GM12878 (cell line): ENCODE results near the gene TAF3. TPM values are rescaled to one million over a fixed set of nuclear protein-coding genes. Genes with fewer than 3 reads are reported as not detected.
A peak's percentile ranks its signal among the peaks of the same experiment; 100 is the strongest.

Experiments
- ATF2 ChIP-seq: IDR thresholded peaks from 2 replicates; pipeline ENCODE4 v1.6.1; 2012; ENCODE audit warnings: low read length, inconsistent platforms
- BACH1 ChIP-seq: fragments of 450-650 bp; IDR thresholded peaks from 2 replicates; pipeline ENCODE4 v1.6.1; 2017; ENCODE audit warnings: mild to moderate bottlenecking, borderline replicate concordance
- BHLHE40 ChIP-seq, 2 experiments: fragments of 450-650 bp in 1 of 2; IDR thresholded peaks; 2 replicates each; pipeline ENCODE4 v1.6.1; 2011 to 2017; ENCODE audit warnings: low read depth in 2 of 2, borderline replicate concordance in 1 of 2, improper control_type of control experiment in 1 of 2, low read length in 1 of 2, mild to moderate bottlenecking in 1 of 2
- EGR1 ChIP-seq, 2 experiments: IDR thresholded peaks; 1 replicate in 1 of 2; 2 replicates in 1 of 2; pipeline ENCODE4 v1.6.1; 2011 to 2012; ENCODE audit warnings: low read depth in 2 of 2, low read length in 2 of 2, borderline replicate concordance in 1 of 2, mild to moderate bottlenecking in 1 of 2, moderate library complexity in 1 of 2
- FOXM1 ChIP-seq: IDR thresholded peaks from 2 replicates; pipeline ENCODE4 v1.6.1; 2012; ENCODE audit warnings: low read depth, mild to moderate bottlenecking, inconsistent platforms, low read length, moderate library complexity
- HCFC1 ChIP-seq: fragments of 150-350 bp; IDR thresholded peaks from 2 replicates; pipeline ENCODE4 v1.6.1; 2014; ENCODE audit warnings: low read length
- IKZF1 ChIP-seq: fragments of 450-650 bp; conservative IDR thresholded peaks from 2 replicates; pipeline ENCODE4 v1.6.1; 2017; ENCODE audit warnings: antibody characterized with exemption, mild to moderate bottlenecking
- NFIC ChIP-seq: IDR thresholded peaks from 2 replicates; pipeline ENCODE4 v1.6.1; 2012; ENCODE audit warnings: low read depth, mild to moderate bottlenecking, inconsistent platforms, low read length, moderate library complexity
- PKNOX1 ChIP-seq: fragments of 450-650 bp; IDR thresholded peaks from 2 replicates; pipeline ENCODE4 v1.6.1; 2016; ENCODE audit warnings: mild to moderate bottlenecking
- POU2F2 ChIP-seq: IDR thresholded peaks from 3 replicates; pipeline ENCODE4 v1.6.1; 2011; ENCODE audit warnings: low read depth, mild to moderate bottlenecking, low read length, borderline replicate concordance
- polyA plus RNA-seq, 11 experiments: library from polyadenylated mRNA; depleted of rRNA in 4 of 11; unstranded in 6 of 11; stranded (reverse) in 5 of 11; fragments of >200 nt; fragmentation: Nextera tagmentation in 4 of 11; fragmentation: Illumina TruSeq in 1 of 11; extraction: Ambion mirVana in 4 of 11; extraction: Trizol in 1 of 11; gene quantifications; 1 replicate in 1 of 11; 2 replicates in 10 of 11; pipeline versions ENCODE4 v1.2.1 to v1.2.3, GENCODE V29; 2011 to 2016; ENCODE audit warnings: inconsistent platforms in 2 of 11, missing spikeins in 2 of 11, low read depth in 1 of 11
- total RNA-seq, 4 experiments: library from RNA; depleted of rRNA in 3 of 4; stranded (reverse); fragments of >200 nt in 3 of 4; fragmentation: Illumina TruSeq in 1 of 4; extraction: Trizol in 1 of 4; gene quantifications; 2 replicates each; pipeline versions ENCODE4 v1.2.1 to v1.2.3, GENCODE V29; 2013 to 2021

The TAF3 gene
- total and polyA plus RNA-seq, 10 of the 15 experiments (the other 5 are each of a cell fraction or from before 2014, with no cell fraction given) = 2.0 to 10.1 (median 3.7) TPM

GRCh38 chr10:8048281-8049008 lies 230.1 kb downstream of the TAF3 start (continued):
- peak; percentile 88 for TF ChIP-seq BHLHE40 (IDR thresholded peaks at IDR 0.05; ENCODE audit: borderline replicate concordance in 1 of 2, low read depth in 2 of 2, low read length in 1 of 2)
- TF ChIP-seq EGR1 (IDR thresholded peaks at IDR 0.05; ENCODE audit: borderline replicate concordance in 1 of 2, low read depth in 2 of 2, low read length in 2 of 2) = peak in 1 of 2 experiments; percentile 67; a peak in 1 of 3 replicates
- TF ChIP-seq BACH1 = no peak
- TF ChIP-seq POU2F2 = no peak
- TF ChIP-seq PKNOX1 = no peak
- peak; percentile 42; the same call in 1 of the 2 replicates for TF ChIP-seq FOXM1
- no peak for TF ChIP-seq NFIC
- TF ChIP-seq ATF2 = no peak
- TF ChIP-seq IKZF1 = peak; percentile 45; the same call in 1 of the 2 replicates
- no peak for TF ChIP-seq HCFC1
